HG02885 (cell line): ENCODE results near the gene CLPTM1.
"Not testable (repeated sequence)": the region's sequence is repeated elsewhere in the genome, so short reads cannot be mapped to it uniquely, and the experiment has no call there.

ENCODE experiments used
- ATAC-seq: cut with Tn5 transposase; IDR thresholded peaks from one replicate; pipeline ENCODE4 v1.9.1; 2021; ENCODE audit warnings: mild to moderate bottlenecking; ENCODE audit not compliant: unreplicated experiment, poor library complexity

The CLPTM1 gene

DNA sequence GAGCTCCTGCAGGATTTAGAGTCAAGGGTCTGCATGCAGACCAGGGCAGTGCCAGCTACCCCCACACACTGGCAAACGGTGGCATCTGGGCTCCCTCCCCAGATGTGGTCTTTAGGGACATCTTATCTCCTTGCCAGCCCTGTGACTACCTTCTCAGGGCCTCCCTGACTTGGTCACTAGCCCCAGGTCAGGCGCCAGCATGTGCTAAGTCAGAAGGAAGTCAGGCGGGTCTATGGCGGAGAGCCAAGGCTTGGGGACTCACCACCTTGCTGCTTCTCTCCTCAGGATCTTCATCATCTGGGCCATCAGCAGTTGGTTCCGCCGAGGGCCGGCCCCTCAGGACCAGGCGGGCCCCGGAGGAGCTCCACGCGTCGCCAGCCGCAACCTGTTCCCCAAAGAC, 17.6 kb downstream of the CLPTM1 start:
- no peak for ATAC-seq

DNA sequence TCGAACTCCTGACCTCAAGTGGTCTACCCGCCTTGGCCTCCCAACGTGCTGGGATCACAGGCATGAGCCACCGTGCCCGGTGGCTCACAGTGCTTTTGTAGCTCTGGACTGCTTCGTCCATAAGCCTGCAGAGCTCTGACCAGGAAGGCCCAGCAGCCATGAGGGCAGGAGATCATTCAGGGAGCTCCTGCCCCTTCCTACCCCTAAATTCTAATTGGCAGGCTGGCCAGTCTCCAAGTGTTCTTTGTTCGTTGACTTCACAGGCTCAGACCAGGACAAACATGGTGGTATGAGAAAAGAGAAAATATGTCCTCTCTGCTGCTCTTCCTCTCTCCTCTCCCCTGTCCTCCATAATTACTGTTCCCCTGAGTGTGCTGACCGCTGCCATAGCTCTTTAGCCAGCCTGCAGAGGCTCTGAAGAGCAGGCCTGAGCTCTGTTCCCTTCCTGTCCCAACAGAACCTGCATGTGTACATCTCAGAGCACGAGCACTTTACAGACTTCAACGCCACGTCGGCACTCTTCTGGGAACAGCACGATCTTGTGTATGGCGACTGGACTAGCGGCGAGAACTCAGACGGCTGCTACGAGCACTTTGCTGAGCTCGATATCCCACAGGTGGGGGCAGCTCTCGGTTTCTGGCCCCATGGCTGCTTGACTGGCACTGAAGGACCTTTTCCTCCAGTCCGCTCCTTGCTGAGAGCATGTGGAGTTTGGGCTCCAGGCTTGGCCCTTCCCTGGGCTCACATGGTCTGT, 19.0 kb downstream of the CLPTM1 start:
- ATAC-seq, result no peak

DNA sequence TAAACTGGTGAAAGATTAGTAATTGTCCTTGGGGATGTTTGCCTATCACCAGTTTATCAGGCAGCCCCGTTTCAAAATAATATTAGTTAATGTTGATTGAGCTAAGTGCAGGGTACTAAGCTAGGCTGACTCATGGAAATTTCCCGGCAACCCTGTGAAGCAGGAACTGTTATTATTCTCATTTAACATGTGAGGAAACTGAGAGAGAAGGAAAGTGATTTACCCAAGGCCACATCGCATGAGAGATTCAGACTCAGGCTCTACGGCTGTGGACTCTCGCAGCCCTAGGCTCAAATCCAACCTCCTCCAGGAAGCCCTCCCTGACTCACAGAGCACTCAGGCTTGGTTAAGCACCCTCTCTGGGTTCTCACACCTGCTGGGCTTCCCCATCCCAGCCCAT, 19.7 kb downstream of the CLPTM1 start:
- no peak for ATAC-seq

DNA sequence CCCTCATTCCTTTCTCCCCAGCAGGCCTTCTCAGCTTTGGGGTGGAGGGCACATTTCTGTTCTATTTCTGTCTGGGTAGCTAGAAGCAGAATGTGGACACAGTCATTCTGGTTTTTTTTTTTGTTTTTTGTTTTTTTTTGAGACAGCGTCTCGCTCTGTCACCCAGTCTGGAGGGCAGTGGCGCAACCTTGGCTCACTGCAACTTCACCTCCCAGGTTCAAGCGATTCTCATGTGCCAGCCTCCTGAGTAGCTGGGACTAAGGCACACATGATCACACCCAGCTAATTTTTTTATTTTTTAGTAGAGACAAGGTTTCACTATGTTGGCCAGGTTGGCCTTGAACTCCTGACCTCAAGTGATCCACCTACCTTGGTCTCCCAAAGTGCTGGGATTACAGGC, 20.3 kb downstream of the CLPTM1 start:
- ATAC-seq, result no peak

DNA sequence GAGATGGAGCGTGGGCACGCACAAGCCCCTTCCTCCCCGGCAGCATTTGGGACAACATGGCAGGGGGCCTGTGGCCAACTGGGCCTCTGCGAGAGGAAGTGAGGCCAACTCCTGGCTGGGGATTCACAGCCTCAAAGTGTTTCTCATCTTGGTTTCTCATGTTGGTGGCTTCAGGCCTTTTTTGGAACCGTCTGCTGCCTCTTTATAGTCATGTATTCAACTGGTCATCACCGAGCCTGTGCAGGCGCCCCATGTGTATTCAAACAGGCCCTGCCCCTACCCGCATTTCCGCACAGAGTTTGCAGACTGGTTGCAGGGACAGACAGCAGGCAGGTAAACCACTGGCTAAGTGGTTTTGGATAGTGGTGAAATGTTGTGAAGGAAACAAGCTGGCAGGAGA, 28.8 kb downstream of the CLPTM1 start:
- no peak for ATAC-seq

DNA sequence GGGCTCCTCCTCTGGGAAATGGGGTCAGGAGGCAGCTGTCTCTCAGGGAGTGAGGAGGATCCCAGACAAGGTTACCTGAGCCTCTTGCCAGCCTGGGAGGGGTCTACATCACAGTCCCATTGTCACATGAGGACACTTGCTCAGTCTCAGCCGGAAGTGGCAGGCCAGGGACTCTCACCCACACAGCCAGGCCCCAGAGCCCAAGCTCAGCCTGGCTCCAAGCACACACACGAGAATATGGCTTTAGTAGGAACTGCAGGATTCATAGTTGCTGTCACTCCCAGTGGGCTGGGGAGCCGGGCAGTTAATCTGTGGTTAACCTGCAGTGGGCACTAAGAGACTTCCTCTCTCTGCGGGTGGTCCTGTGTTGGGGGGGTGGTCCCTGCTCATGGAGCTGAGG, 30.3 kb downstream of the CLPTM1 start:
- no peak for ATAC-seq

DNA sequence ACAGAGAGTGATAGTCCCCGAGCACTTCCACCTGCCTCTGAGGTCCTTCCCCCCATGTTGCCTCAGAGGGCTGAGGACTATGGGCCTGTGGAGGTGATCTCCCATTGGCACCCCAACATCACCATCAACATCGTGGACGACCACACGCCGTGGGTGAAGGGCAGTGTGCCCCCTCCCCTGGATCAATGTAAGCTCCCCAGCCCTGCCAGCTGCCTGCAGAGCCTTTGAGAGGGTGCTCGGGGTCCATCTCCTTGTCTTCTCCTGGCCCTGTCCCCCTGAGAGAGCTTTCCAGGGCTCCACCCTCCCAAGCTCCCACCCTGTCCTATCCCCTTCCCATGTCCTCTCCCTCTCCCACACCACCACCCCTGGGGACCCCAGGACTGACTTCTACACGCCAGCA, 31.2 kb downstream of the CLPTM1 start:
- no peak for ATAC-seq

DNA sequence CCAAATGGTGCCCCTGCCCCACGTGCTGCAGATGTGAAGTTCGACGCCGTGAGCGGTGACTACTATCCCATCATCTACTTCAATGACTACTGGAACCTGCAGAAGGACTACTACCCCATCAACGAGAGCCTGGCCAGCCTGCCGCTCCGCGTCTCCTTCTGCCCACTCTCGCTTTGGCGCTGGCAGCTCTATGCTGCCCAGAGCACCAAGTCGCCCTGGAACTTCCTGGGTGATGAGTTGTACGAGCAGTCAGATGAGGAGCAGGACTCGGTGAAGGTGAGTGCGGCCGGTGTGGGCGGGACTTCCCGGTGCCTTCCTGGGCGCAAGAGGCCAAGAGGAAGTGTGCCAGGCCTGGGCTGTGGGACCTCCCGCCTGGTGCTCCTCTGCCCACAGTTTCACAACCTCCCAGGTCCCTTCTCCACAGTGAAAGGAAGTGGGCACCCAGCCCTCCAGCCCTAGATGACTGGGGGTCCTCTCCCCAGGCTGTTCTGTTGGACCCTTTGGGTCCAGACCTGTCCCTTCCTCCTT, 32.0 kb downstream of the CLPTM1 start:
- ATAC-seq, result no peak

DNA sequence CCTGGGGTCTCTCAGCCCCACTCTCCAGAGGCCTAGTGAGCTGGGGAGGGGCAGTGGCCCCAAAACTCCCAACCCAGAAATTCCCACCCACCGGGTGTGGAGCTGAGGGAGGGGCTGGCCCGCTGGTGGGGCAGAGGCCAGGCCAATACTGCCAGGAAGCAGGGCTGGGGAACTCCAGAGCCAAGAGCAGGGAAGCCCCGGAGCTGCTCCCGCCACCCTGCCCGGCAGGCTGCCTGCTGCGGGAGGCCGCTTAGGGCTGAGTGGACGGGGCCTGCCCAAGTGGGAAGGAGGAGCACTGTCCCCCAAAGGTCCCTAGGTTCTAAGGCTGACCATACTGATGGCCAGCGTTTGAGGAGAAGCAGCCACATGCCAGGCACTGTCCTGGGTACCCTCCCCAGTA, 33.1 kb downstream of the CLPTM1 start:
- no peak for ATAC-seq

DNA sequence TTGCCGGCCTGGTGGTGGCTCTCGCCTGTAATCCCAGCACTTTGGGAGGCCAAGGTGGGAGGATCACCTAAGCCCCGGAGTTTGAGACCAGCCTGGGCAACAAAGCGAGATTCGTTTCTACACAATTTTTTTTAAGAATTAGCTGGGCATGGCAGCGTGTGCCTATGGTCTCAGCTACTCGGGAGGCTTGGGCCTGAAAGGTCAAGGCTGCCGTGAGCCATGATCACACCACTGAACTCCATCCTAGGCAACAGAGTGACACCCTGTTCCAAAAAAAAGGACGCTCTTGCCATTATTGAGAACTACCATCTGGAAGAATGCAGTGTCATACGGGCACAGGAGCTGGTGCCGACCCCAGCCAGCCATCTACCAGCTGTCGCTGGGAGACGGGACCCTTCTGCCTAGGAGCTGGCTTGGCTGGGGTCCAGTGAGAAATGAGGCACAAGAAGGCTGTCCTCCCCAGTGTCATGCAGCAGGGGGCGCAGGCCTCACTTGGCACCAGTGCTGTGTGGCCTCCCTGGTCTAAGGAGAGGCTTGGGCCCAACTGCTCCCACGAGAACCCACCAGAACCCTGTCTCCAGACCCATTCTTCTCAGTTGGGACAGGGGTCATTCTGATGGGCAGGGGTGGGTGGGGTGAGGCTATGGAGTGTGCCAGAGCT, 33.8 kb downstream of the CLPTM1 start:
- ATAC-seq, result no peak

DNA sequence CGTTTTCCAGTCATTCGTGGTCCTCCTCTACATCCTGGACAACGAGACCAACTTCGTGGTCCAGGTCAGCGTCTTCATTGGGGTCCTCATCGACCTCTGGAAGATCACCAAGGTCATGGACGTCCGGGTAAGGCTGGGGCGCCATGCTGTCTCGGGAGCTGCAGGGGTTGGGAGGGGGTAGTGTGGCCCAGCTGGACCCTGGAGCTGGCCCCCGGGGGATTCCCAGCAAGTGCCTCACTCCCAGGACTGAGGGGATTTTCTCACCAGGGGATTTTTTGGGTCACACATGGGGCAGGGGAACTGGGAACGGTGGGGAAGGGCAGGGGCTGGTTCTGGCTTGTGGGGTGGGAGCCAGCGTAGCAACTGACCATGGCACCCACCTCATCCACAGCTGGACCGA, 35.3 kb downstream of the CLPTM1 start:
- no peak for ATAC-seq

DNA sequence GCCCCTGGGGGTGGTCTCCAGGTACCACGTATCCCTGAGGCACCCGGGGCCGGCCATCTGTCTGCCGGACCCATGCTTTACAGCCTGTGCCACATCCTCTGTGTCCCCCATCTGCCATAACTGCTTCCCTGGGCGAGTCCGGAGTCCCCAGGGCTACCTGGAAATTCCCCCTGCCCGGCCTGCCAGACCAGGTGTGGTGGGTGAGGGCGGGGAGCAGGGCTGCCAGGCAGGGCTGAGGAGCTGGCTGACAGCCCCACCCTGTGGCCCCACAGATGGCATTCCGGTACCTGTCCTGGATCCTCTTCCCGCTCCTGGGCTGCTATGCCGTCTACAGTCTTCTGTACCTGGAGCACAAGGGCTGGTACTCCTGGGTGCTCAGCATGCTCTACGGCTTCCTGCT, 35.8 kb downstream of the CLPTM1 start:
- no peak for ATAC-seq

DNA sequence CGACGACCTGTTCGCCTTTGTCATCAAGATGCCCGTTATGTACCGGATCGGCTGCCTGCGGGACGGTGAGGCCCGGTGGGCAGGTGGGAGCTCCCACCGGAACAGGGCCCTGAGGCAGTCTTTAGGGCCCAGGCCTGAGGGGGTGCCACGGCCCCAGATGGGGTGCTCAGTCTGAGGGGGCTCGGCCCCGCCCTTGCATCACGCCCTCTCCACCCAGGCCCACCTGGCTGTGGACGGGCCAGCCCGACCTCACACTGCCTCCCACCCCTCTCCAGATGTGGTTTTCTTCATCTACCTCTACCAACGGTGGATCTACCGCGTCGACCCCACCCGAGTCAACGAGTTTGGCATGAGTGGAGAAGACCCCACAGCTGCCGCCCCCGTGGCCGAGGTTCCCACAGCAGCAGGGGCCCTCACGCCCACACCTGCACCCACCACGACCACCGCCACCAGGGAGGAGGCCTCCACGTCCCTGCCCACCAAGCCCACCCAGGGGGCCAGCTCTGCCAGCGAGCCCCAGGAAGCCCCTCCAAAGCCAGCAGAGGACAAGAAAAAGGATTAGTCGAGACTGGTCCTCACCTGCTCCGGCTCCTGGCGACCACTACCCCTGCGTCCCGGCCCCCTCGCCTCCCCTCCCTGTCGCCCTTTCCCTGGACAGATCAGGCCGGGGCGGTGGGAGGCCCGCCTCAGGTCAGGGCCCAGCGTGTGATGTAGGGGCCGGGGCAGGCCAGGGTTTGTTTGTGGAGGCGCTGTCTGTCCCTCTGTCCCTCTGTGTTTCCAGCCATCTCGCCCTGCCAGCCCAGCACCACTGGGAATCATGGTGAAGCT, 37.4 kb downstream of the CLPTM1 start:
- ATAC-seq, result no peak

DNA sequence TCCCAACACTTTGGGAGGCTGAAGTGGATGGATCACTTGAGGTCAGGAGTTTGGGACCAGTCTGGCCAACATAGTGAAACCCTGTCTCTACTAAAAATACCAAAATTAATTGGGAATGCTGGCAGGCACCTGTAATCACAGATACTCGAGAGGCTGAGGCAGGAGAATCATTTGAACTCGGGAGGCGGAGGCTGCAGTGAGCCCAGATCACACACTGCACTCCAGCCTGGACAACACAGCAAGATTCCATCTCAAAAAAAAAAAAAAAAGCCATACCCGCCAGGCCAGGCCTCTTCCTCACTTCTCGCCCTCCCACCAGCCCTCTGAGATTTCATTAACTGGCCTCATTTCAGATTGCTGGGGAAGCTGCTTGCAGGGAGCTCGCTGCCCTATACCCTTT, 38.3 kb downstream of the CLPTM1 start:
- no peak for ATAC-seq

DNA sequence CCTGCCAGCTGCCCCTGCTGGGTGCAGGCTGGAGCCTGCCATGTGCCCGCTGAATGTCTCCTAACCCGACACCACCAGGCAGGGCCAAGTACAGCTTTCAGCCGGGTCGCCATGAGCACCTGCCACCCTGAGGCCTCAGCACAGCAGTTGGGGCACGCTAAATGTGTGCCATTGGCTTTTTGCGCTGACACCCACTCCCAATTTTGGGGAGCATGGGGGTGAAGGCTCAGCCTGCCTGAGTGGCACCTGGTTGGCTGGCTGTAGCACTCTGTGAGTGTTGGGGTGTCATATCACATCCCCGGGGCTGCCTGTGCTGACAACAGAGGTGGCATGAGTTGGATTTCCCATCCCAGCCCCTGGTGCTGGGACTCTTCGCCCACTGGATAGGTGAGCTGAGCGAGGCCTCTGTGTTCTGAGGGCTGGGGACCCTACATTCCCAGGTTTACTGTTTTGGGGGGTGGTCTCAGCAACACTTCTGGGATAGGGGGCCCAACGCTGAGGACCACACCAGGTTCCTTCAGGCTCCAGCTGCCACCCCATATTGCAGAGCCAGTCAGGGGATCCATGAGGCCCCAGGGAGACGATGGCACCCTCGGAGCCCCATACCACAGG, 38.9 kb downstream of the CLPTM1 start:
- ATAC-seq, result no peak

DNA sequence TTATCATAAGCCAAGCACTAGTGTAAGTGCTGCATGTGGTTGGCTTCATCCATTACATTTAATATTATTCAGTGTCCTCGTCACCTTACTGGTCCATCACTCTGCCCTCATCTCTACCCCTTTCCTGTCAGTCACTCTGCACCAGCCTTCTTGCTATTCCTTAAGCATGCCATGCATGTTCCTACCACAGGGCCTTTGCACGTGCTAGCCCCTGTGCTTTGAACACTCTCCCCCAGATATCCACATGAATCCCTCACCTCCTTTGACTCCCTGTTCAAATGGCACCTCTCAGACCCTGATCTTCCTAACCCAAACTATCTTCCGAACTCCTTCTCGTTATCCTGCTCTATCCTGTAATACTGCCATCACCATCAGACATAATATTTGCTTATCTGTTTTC, 42.8 kb downstream of the CLPTM1 start:
- ATAC-seq, result no peak

DNA sequence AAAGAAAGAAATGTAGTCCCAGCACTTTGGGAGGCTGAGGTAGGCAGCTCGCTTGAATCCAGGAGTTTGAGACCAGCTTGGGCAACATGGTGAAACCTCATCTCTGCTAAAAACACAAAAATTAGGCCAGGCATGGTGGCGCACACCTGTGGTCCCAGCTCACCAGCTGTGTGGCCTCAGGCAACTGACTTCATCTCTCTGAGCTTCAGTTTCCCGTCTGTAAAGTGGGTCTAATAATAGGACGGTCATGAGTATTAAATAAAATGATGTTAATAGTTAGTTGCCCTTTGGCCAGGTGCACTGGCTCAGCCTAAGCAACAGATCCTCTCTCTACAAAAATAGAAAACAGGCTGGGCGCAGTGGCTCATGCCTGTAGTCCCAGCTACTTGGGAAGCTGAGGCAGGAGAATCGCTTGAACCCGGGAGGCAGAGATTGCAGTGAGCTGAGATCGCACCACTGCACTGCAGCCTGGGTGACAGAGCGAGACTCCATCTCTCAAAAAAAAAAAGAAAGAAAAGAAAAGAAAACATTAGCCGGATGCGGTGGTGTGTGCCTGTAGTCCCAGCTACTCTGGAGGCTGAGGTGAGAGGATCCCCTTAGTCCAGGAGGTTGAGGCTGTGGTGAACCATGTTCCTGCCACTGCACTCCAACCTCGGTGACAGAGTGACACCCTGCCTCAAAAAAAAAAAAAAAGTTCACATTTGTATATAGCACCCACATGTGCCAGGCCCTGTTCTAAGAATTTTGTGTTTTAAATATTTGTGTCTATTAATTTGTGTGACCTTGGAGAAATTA, 44.1 kb downstream of the CLPTM1 start:
- ATAC-seq, result not testable (repeated sequence)

DNA sequence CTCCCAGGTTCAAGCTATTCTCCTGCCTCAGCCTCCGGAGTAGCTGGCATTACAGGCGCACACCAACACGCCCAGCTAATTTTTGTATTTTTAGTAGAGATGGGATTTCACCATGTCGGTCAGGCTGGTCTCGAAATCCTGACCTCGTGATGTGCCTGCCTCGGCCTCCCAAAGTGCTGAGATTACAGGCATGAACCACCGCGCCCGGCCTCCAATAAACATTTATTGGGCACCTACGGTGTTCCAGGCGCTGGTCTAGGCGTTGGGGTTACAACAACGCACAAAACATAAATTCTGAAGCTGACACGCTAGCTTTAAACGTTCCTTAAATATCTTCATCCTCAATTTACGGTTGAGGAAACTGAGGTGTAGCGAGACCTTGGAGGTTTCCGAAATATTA, 45.5 kb downstream of the CLPTM1 start:
- ATAC-seq, result not testable (repeated sequence)

DNA sequence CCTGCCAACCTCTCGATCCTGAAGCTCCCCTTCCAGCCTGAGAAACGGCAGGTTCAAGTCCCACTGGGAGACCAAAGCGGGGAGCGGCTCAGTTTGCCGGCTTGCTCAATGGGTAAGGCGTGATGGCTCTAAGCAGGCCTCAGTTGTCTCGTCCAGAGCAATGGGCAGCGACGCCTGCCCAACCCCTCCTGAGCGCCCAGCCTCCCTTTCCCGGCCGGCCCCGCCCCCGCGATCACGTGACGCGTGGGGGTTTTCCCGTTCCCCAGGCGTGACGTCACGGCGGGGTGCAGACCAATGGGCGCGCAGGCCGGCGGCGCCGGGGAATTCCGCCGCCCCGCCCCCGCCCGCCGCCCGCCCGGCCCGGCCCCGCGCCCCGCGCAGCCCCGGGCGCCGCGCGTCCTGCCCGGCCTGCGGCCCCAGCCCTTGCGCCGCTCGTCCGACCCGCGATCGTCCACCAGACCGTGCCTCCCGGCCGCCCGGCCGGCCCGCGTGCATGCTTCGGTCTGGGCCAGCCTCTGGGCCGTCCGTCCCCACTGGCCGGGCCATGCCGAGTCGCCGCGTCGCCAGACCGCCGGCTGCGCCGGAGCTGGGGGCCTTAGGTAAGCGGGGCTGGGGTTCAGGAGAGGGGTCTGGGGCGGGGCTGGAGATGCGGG, 46.0 kb downstream of the CLPTM1 start, which contains the start of gene RELB:
RELB (plus strand) TSS at position 378 of the 653 bp plus-strand sequence; CDS start at position 494, 116 bp downstream.
- peak; percentile 65 for ATAC-seq
